ENCODE results near the gene AMOTL1.

AMOTL1 gene

GRCh38 chr11:94753630-94754029, 14.5 kb upstream of the AMOTL1 start:
- Histone ChIP-seq H3K4me3 (replicated peaks; ENCODE audit: insufficient read depth, low read length) (no peak overlapping the region), H3K27ac (replicated peaks) (no peak overlapping the region), H3K27me3 (ENCODE audit: insufficient read depth, poor library complexity, severe bottlenecking) (peaks cover 4% of the 10 kb centered on the region)
- DNase-seq (ENCODE audit: low read depth in 1 of 2, low spot score in 1 of 2) = no peak
- TF ChIP-seq, protein P1, sequence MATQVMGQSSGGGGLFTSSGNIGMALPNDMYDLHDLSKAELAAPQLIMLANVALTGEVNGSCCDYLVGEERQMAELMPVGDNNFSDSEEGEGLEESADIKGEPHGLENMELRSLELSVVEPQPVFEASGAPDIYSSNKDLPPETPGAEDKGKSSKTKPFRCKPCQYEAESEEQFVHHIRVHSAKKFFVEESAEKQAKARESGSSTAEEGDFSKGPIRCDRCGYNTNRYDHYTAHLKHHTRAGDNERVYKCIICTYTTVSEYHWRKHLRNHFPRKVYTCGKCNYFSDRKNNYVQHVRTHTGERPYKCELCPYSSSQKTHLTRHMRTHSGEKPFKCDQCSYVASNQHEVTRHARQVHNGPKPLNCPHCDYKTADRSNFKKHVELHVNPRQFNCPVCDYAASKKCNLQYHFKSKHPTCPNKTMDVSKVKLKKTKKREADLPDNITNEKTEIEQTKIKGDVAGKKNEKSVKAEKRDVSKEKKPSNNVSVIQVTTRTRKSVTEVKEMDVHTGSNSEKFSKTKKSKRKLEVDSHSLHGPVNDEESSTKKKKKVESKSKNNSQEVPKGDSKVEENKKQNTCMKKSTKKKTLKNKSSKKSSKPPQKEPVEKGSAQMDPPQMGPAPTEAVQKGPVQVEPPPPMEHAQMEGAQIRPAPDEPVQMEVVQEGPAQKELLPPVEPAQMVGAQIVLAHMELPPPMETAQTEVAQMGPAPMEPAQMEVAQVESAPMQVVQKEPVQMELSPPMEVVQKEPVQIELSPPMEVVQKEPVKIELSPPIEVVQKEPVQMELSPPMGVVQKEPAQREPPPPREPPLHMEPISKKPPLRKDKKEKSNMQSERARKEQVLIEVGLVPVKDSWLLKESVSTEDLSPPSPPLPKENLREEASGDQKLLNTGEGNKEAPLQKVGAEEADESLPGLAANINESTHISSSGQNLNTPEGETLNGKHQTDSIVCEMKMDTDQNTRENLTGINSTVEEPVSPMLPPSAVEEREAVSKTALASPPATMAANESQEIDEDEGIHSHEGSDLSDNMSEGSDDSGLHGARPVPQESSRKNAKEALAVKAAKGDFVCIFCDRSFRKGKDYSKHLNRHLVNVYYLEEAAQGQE (IDR thresholded peaks at IDR 0.05; ENCODE audit: insufficient replicate concordance, low read depth) = no peak
- TF ChIP-seq SPI1 (IDR thresholded peaks at IDR 0.05; ENCODE audit: borderline replicate concordance, low read depth) = no peak
- TF ChIP-seq, protein P2, sequence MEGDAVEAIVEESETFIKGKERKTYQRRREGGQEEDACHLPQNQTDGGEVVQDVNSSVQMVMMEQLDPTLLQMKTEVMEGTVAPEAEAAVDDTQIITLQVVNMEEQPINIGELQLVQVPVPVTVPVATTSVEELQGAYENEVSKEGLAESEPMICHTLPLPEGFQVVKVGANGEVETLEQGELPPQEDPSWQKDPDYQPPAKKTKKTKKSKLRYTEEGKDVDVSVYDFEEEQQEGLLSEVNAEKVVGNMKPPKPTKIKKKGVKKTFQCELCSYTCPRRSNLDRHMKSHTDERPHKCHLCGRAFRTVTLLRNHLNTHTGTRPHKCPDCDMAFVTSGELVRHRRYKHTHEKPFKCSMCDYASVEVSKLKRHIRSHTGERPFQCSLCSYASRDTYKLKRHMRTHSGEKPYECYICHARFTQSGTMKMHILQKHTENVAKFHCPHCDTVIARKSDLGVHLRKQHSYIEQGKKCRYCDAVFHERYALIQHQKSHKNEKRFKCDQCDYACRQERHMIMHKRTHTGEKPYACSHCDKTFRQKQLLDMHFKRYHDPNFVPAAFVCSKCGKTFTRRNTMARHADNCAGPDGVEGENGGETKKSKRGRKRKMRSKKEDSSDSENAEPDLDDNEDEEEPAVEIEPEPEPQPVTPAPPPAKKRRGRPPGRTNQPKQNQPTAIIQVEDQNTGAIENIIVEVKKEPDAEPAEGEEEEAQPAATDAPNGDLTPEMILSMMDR (IDR thresholded peaks at IDR 0.05; ENCODE audit: insufficient read depth, low read length) = no peak

DNA sequence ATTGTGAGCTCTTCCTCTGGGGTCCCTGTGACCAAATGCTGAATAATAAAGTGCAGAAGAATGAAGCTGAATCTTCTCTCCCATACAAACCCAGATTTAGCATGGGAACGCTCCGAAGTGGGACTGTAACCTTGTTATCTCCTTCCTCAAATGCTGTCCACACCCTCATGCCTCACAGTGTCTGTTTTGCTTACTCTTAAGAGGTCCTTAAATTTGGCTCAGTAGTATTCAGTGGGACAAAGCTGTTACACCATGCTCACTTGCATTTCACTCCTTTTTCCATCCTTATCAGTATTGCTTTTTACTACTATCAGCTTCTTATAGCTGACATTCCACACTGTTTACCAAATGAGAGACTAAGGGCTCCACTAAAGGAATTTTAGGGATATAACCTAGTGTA, 13.8 kb upstream of the AMOTL1 start:
- H3K27me3 ChIP-seq (ENCODE audit: insufficient read depth, poor library complexity, severe bottlenecking) = peaks cover 4% of the 10 kb centered on the region
- no peak overlapping the region for H3K27ac ChIP-seq (replicated peaks)
- DNase-seq (ENCODE audit: low read depth in 1 of 2, low spot score in 1 of 2) = no peak
- no peak overlapping the region for H3K4me3 ChIP-seq (replicated peaks; ENCODE audit: insufficient read depth, low read length)
- TF ChIP-seq GABPA (IDR thresholded peaks at IDR 0.05; ENCODE audit: low read depth) = no peak
- TF ChIP-seq, protein P1 (IDR thresholded peaks at IDR 0.05; ENCODE audit: insufficient replicate concordance, low read depth) = no peak
- no peak for TF ChIP-seq SPI1 (IDR thresholded peaks at IDR 0.05; ENCODE audit: borderline replicate concordance, low read depth)
- no peak for TF ChIP-seq POLR2AphosphoS5 (IDR thresholded peaks at IDR 0.05; ENCODE audit: low read depth)
- TF ChIP-seq, protein P2 (IDR thresholded peaks at IDR 0.05; ENCODE audit: insufficient read depth, low read length) = no peak

DNA sequence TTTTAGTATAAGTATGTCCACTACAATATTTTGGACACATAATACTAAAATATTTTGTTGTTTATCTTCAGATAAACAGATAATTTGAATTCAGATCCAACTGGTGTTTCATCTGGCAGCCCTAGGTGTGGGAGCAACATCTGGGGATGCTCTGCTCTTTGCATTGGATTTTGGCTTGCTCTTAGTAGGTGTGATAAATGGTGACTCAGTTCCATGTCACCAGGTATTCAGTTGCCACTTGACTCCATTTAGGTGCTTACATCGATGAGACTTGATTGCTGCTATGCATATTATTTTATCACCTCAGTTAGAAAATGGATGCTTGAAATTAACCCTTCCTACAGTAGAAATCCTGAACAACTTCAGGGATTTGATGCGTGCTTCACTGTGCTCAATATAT, 13.3 kb upstream of the AMOTL1 start:
- H3K27ac ChIP-seq (replicated peaks) = no peak overlapping the region
- no peak for DNase-seq (ENCODE audit: low read depth in 1 of 2, low spot score in 1 of 2)
- H3K27me3 ChIP-seq (ENCODE audit: insufficient read depth, poor library complexity, severe bottlenecking) = peaks cover 4% of the 10 kb centered on the region
- TF ChIP-seq, protein P2 (IDR thresholded peaks at IDR 0.05; ENCODE audit: insufficient read depth, low read length) = no peak
- TF ChIP-seq GABPA (IDR thresholded peaks at IDR 0.05; ENCODE audit: low read depth) = no peak
- no peak for TF ChIP-seq SPI1 (IDR thresholded peaks at IDR 0.05; ENCODE audit: borderline replicate concordance, low read depth)
- no peak for TF ChIP-seq POLR2AphosphoS5 (IDR thresholded peaks at IDR 0.05; ENCODE audit: low read depth)
- TF ChIP-seq, protein P1 (IDR thresholded peaks at IDR 0.05; ENCODE audit: insufficient replicate concordance, low read depth) = no peak
- H3K4me3 ChIP-seq (replicated peaks; ENCODE audit: insufficient read depth, low read length) = no peak overlapping the region
